CD4-positive, alpha-beta T cell treated with Interleukin-17A for 1 hour (primary cell): ENCODE measurements around the gene SLC24A3.

Experiments
- DNase-seq: peaks from one replicate; pipeline ENCODE4 v3.0.0-alpha.2; 2020

SLC24A3 gene

DNA sequence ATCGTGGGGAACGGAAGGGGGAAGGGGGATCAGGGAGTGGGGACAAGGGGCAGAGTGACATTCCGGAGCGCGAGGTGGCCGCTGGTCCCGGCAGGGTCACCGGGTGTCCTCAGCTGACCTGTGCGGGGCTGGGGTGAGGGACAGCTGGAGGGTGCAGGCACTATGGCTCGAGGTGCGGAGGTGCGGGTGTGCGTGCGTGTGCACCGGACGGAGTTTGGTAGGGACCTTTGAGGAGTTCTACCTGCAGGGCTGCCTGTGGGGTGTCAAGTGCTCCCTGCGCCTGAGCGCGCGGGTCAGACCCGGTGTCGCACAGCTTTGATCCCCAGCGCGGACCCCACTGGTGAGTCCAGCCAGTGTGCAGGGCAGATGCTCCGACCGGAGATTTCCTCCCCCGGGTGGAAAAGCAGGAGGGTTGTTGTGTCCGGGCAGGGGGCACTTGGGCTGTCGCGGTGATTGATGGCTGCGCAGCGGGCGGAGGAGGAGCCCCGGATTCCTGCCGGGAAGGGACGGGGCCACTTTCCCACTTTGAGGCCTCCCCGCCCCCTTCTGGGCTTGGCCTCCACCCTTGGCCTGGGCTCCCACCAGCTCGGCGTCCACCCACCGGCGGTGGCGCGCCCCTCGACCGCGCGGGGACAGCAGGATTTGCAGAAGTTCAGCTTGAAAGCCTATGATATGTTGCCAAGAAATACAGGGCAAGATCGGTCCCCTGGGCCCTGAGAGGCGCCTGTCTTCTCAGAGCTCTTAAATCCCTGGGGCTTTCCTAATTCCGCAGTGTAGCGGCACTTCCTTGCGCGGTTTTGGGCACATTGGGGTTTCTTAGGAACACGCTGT lies 546.3 kb downstream of the SLC24A3 start:
- no peak for DNase-seq

DNA sequence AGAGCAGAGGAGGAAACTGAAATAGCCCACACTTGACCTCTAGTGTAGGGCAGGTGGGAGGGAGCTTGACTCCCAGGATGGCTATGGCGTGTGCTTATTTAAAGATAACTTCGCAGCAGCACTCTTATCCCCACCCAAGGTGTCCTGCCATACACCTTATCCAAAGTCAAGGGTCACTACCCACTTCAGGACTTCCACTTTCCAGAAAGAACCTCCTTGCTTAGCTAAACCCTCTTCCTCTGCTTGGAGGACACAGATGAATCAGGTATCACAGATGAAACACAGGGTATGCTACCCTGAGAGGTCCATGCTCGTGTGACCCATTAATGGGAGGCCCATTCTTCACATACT lies 547.9 kb downstream of the SLC24A3 start:
- DNase-seq = no peak

DNA sequence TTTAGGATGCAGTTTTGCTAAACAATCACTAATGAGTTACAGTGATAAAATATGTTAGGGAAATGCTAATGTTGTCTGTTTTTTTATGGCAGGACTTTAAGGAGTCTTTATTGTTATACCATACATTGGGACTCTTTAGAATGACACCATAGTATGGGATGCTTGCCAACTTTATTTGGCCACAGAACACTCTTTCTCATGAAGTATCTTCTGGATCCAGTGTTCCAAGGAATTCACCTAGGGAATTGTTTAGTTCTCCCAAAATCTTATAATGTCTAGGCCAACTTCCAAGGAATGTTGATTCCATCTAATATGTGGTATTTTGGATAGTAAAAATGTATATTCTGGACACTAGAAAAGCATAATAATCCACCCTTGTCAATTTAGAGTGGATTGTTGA lies 548.9 kb downstream of the SLC24A3 start:
- DNase-seq = no peak

DNA sequence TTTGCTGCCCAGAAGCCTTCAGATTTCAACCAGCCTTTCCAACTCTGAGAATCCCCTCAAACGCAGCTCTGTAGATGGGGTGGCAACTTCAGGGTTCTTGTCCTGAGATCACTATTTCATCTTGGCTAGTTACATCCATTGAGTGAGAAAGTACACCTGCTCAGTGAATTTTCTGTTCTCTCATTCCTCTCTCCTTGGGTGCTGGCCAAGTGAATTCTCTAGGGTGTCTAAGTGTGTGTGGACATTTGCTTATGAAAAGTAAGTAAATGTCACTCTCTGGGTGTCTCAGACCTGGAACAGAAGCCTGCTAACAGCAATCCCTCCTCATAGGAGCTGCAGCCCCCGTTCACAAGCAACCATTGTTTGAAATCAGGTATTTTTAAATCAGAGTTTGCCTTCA lies 549.4 kb downstream of the SLC24A3 start:
- DNase-seq = no peak

DNA sequence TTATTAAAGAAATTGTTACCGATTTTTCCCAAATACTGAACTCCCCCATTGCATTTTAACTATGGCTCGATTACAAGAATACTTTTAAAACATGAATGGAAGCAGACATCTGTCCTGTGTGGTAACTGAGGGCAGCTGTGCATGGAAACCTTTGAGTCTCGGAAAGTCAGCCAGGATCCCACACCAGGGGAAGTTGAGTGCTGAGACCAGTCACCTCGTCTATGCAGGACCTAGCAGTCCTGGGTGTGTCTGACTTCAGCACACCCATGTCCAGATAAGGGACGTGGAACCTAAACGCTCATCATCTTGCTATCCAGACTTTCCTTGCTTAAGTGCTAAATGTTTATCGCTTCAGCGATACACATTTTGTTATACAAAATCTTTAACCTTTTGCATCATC lies 551.8 kb downstream of the SLC24A3 start:
- DNase-seq = no peak

DNA sequence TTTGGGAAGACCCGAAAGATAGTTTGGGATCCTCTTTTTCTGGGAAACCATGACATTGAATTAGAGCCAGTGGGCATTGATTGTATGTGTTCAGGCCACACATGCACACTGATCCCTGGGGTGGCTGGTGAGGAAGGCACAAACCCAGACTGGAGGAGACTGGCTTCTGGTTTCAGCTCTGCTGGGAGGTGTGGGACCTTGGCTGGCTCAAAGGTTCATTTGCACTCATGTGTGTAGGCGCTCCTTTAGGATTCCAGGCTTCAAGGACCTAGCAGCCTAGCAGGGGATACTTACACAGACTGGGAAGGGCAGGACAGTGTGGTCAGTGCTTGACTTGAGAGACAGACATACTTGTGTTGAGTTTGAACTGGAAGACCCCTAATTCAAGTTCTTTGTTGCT lies 552.8 kb downstream of the SLC24A3 start:
- DNase-seq = no peak

DNA sequence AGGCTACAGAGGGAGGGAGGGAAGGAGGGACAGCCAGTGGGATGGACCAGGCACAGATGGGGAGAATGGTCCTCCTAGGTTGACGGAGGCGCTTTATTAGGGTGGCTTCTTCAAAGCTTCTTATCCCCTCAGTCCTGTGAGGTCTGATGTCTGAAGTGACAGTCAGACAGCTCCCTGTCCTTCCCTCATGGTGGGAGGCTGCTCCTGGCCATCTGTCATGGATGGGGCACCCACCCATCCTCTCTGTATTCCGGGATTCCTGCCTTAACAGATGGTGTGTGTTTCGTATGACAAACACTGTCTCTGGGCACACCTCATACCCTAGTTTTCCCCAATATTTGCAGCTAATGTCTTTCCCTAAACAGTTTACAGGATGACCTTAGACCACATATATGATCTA lies 553.5 kb downstream of the SLC24A3 start:
- no peak for DNase-seq

DNA sequence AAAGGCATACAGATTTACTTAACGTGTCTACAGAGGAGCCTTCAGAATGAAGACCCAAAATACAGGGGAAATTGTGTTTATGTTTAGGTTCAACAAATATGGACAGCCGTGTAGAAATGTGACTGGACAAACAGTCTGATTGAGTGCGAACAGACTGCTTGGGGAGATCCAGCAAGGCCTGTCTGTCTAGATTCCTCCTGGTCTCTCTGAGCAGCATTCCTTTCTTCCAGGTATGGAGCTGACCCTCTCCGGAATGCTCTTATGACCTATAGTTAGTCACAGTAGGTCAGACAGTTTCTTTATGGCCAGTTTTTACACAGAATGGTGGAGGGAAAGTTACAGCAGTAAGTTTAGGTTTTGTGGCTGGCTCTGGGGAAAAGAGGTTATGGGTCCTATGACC lies 554.6 kb downstream of the SLC24A3 start:
- no peak for DNase-seq

DNA sequence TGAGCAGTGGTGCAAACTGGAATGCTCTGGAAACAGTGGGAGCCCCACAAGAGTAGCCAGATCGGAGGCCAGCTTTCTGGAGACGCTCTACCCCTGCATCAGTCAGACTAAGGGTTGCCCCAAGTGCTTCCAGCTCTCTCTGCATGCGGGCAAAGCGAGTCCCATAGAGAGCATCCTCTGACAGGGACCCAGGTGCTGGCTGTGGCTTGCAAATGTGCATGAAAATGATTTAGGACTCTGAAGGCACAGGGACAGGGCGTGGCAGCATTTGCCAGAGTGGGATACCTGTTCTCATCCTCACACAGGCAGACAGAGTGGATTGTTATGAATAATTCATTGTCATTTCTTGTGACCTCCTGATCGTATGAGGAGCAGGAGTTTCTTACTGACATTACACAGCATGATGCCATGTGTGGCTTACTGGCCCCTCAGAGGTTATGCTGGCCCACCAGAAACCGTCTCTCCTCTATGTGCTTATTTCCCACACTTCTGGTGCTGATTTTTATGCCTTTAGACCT lies 555.9 kb downstream of the SLC24A3 start:
- DNase-seq = no peak

DNA sequence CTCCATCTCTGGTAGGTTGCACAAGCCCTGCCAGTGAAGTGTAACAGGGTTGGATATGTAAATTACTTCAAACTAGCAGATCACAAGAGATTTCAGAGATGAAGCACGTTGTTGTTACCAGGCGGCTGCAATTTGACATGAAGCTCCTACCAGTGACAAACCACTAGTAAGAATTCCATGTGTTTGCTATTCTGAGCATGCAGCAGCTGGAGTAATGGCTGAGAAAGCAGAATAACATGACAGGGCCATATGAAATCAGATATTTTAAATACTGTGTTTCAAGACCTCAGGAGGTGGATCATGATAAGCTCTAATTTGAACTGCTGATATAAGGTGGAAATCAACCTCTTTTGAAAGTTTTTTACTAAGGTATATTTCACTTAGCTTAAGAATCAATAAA lies 557.1 kb downstream of the SLC24A3 start:
- no peak for DNase-seq

DNA sequence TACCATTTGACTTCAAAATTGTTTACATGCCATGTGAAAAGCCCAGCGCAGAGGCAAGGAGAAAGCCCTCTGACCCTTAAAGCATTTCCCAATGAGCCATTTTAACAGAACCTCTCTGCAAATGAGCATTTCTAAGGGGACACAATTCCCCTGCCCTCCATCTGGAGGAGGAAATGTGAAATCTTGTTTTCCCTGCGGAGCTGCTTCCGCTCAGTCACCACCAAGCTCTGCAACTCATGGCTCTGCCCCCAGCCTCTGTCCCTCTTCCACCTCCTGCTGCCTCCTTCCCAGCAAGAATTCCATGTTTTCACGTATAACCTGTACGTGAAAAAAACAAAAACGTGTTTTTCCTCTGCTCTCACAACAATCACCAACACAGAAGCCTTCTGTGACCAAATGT lies 557.9 kb downstream of the SLC24A3 start:
- no peak for DNase-seq

DNA sequence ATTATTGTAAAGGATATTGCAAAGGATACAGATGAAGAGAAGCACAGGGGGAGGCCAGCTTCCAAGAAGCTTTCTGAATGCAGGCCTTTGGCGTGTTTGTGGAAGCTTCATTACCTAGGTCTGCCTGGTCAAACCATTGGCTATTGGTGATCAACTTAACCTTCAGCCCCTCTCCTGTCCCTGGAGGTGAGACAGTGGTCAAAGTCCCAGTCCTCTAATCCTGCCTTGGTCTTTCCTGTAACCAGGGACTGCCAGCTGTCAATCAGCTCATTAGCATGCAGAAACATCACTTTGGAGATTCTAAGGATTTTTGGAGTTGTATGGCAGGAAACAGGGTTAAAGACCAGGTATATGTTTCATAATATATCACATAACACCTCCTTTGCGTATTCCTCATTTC lies 558.6 kb downstream of the SLC24A3 start:
- DNase-seq = no peak
